Fibroblast of lung (primary cell): ENCODE measurements around the gene PPIL6. TPM values are rescaled to one million over a fixed set of nuclear protein-coding genes. Genes with fewer than 3 reads are reported as not detected.

Experiments used
- DNase-seq, 2 donors: peaks; one replicate each; pipeline versions ENCODE4 v3.0.0 to v3.0.0-alpha.2; 2010; ENCODE audit warnings: low read depth in 2 of 2
- H2AFZ ChIP-seq: 2 replicates; pipeline ENCODE4 v1.5.1; 2012; ENCODE audit warnings: low read length, control low read depth, inconsistent platforms
- H3K27ac ChIP-seq: 2 replicates; pipeline ENCODE4 v1.5.1; 2011; ENCODE audit warnings: low read length, control low read depth; ENCODE audit not compliant: insufficient read depth
- H3K27me3 ChIP-seq: 2 replicates; pipeline ENCODE4 v1.5.1; 2011; ENCODE audit warnings: mild to moderate bottlenecking, low read length; ENCODE audit not compliant: control insufficient read depth, insufficient read depth
- H3K36me3 ChIP-seq: 2 replicates; pipeline ENCODE4 v1.5.1; 2011; ENCODE audit warnings: low read length; ENCODE audit not compliant: control insufficient read depth, insufficient read depth
- H3K4me1 ChIP-seq: 2 replicates; pipeline ENCODE4 v1.5.1; 2011; ENCODE audit warnings: low read length; ENCODE audit not compliant: control insufficient read depth, insufficient read depth; ENCODE audit errors: extremely low read depth
- H3K4me2 ChIP-seq: 2 replicates; pipeline ENCODE4 v1.5.1; 2011; ENCODE audit warnings: low read length, control low read depth; ENCODE audit not compliant: insufficient read depth; ENCODE audit errors: extremely low read depth
- H3K4me3 ChIP-seq, 4 experiments: fragments of 200-600 bp in 1 of 4; sonication (generic) in 1 of 4; replicated peaks in 1 of 4; 2 replicates each; pipeline ENCODE4 v1.5.1; 2011 to 2016; ENCODE audit warnings: low read length in 4 of 4, low read depth in 3 of 4, mild to moderate bottlenecking in 3 of 4, control low read depth in 2 of 4, inconsistent platforms in 1 of 4, mixed read lengths in 1 of 4; ENCODE audit not compliant: insufficient read depth in 1 of 4; ENCODE audit errors: control extremely low read depth in 1 of 4
- H3K79me2 ChIP-seq: 2 replicates; pipeline ENCODE4 v1.5.1; 2012; ENCODE audit warnings: mild to moderate bottlenecking, low read length, inconsistent platforms; ENCODE audit not compliant: control insufficient read depth, insufficient read depth
- H3K9ac ChIP-seq: 2 replicates; pipeline ENCODE4 v1.5.1; 2011; ENCODE audit warnings: mild to moderate bottlenecking, low read length, control low read depth; ENCODE audit not compliant: insufficient read depth
- H3K9me3 ChIP-seq: 2 replicates; pipeline ENCODE4 v1.5.1; 2012; ENCODE audit warnings: low read depth, low read length; ENCODE audit not compliant: control insufficient read depth, insufficient read depth
- H4K20me1 ChIP-seq: 2 replicates; pipeline ENCODE4 v1.5.1; 2011; ENCODE audit warnings: low read length; ENCODE audit not compliant: control insufficient read depth, insufficient read depth; ENCODE audit errors: extremely low read depth
- CTCF ChIP-seq, 2 donors: IDR thresholded peaks in 1 of 2; conservative IDR thresholded peaks in 1 of 2; 1 replicate in 1 of 2; 2 replicates in 1 of 2; pipeline ENCODE4 v1.5.1; 2011 to 2012; ENCODE audit warnings: low read length in 2 of 2, control low read depth in 1 of 2, inconsistent platforms in 1 of 2, low read depth in 1 of 2, mild to moderate bottlenecking in 1 of 2
- EZH2 ChIP-seq: IDR thresholded peaks from 2 replicates; pipeline ENCODE4 v1.5.1; 2012; ENCODE audit warnings: low read length, control low read depth, mild to moderate bottlenecking; ENCODE audit errors: missing control alignments
- polyA plus RNA-seq, 2 donors: library from polyadenylated mRNA; depleted of rRNA in 1 of 2; stranded (reverse) in 1 of 2; unstranded in 1 of 2; fragments of >200 nt; gene quantifications; 2 replicates each; pipeline ENCODE4 v1.2.1, GENCODE V29; 2011 to 2012; ENCODE audit warnings: missing spikeins in 1 of 2
- total RNA-seq: library from RNA; depleted of rRNA; stranded (reverse); fragments of >200 nt; gene quantifications from 2 replicates; pipeline ENCODE4 v1.2.1, GENCODE V29; 2014

Gene PPIL6
- total and polyA plus RNA-seq, 2 donors (not counting 1 experiment from before 2014, with no cell fraction given) = 0.78 to 5.0 TPM

GRCh38 chr6:109478222-109478805, 37.9 kb upstream of the PPIL6 start:
- Histone ChIP-seq H3K4me3 (peak overlapping the region in 1 of 4 experiments; percentile 9), H3K9me3 (no peaks in the 10 kb centered on the region), H3K27me3 (no peaks in the 10 kb centered on the region), H3K9ac (no peak overlapping the region), H3K4me1 (peaks cover 8% of the 10 kb centered on the region), H3K27ac (no peak overlapping the region), H2AFZ (no peak overlapping the region), H3K36me3 (peaks cover 5% of the 10 kb centered on the region), H4K20me1 (no peaks in the 10 kb centered on the region), H3K79me2 (peaks cover 23% of the 10 kb centered on the region), H3K4me2 (no peak overlapping the region)
- TF ChIP-seq CTCF (conservative IDR thresholded peaks at IDR 0.05 in 1 of 2, IDR thresholded peaks at IDR 0.05 in 1 of 2; ENCODE audit: low read depth in 1 of 2, low read length in 2 of 2) (no peak), EZH2 (no peak)
- no peak for DNase-seq

- H4K20me1 ChIP-seq = no peaks in the 10 kb centered on the region
- no peak overlapping the region for H3K27ac ChIP-seq
- H3K9ac ChIP-seq = no peak overlapping the region
- H3K4me2 ChIP-seq = no peak overlapping the region
- H3K4me3 ChIP-seq = no peak overlapping the region
- peaks cover 9% of the 10 kb centered on the region for H3K36me3 ChIP-seq
- no peak for DNase-seq
- H3K79me2 ChIP-seq = peaks cover 23% of the 10 kb centered on the region
- TF ChIP-seq EZH2 (no peak), CTCF (conservative IDR thresholded peaks at IDR 0.05 in 1 of 2, IDR thresholded peaks at IDR 0.05 in 1 of 2; ENCODE audit: low read depth in 1 of 2, low read length in 2 of 2) (no peak)
- H3K9me3 ChIP-seq = no peaks in the 10 kb centered on the region
- H2AFZ ChIP-seq = no peak overlapping the region
- peaks cover 8% of the 10 kb centered on the region for H3K4me1 ChIP-seq
- H3K27me3 ChIP-seq = no peaks in the 10 kb centered on the region
Measured at GRCh38 chr6:109477725-109478124, 37.3 kb upstream of the PPIL6 start.

- H3K27ac ChIP-seq = no peak overlapping the region
- H3K27me3 ChIP-seq = no peaks in the 10 kb centered on the region
- H3K4me3 ChIP-seq = no peak overlapping the region
- H3K9me3 ChIP-seq = no peaks in the 10 kb centered on the region
- H3K4me1 ChIP-seq = peaks cover 8% of the 10 kb centered on the region
- H4K20me1 ChIP-seq = no peaks in the 10 kb centered on the region
- no peak overlapping the region for H3K9ac ChIP-seq
- DNase-seq = no peak
- no peak overlapping the region for H2AFZ ChIP-seq
- TF ChIP-seq EZH2 (no peak), CTCF (conservative IDR thresholded peaks at IDR 0.05 in 1 of 2, IDR thresholded peaks at IDR 0.05 in 1 of 2; ENCODE audit: low read depth in 1 of 2, low read length in 2 of 2) (no peak)
- peaks cover 23% of the 10 kb centered on the region for H3K79me2 ChIP-seq
- H3K36me3 ChIP-seq = peaks cover 13% of the 10 kb centered on the region
- H3K4me2 ChIP-seq = no peak overlapping the region
Measured at GRCh38 chr6:109477184-109477583, 36.8 kb upstream of the PPIL6 start.
